Measurements from ENCODE around the gene HAL. TPM values are rescaled to one million over a fixed set of nuclear protein-coding genes. Genes with fewer than 3 reads are reported as not detected.

The HAL gene
- total and polyA plus RNA-seq, 2 of the 13 experiments (the other 11 are each of a cell fraction or from before 2014, with no cell fraction given), result 0.89 to 37.8 TPM

DNA sequence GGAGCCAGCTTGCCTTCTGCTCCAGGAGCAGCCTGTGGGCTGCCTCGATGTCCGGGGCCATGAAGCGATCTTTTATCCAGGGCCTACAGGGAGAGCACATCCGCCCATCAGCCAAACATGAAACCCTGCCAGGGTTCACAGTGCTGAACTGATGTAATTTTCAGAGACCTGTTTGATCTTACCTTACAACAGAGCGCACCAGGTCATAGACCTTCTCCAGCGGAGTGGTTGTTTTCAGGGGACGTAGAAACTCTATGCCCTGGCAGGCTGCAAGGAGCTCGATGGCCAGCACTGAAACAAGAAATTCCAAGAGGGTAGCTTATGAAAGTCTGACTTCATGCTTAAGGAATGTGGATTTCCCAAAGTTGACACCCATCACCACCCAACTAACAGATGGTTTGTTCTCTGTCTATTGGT, 19.7 kb downstream of the HAL start (continued):
- no peak for TF ChIP-seq CBX2 (IDR thresholded peaks at IDR 0.05; ENCODE audit: low read depth, low read length)
- TF ChIP-seq CBX2 (CRISPR knock-in tag; IDR thresholded peaks at IDR 0.05; ENCODE audit: low read depth), result no peak
- TF ChIP-seq GABPB1 (CRISPR knock-in tag; IDR thresholded peaks at IDR 0.05), result peak; percentile 35; the same call in 1 of the 2 replicates
- no peak for TF ChIP-seq ZNF552 (CRISPR knock-in tag; IDR thresholded peaks at IDR 0.05; ENCODE audit: borderline replicate concordance)
- TF ChIP-seq ZNF12 (CRISPR knock-in tag; IDR thresholded peaks at IDR 0.05), result peak; percentile 51; the same call in 1 of the 2 replicates
- peak; percentile 48; the same call in 1 of the 2 replicates for TF ChIP-seq ZNF292 (CRISPR knock-in tag; IDR thresholded peaks at IDR 0.05; ENCODE audit: borderline replicate concordance, low read depth)
- peak; percentile 60 for TF ChIP-seq MEF2D (CRISPR knock-in tag; IDR thresholded peaks at IDR 0.05)
- TF ChIP-seq, protein P1, sequence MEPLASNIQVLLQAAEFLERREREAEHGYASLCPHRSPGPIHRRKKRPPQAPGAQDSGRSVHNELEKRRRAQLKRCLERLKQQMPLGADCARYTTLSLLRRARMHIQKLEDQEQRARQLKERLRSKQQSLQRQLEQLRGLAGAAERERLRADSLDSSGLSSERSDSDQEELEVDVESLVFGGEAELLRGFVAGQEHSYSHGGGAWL (CRISPR knock-in tag; IDR thresholded peaks at IDR 0.05), result no peak
- TF ChIP-seq KLF16 (CRISPR knock-in tag; IDR thresholded peaks at IDR 0.05), result peak in 1 of 2 experiments; percentile 17; a peak in 1 of 4 replicates
- TF ChIP-seq, protein P2, sequence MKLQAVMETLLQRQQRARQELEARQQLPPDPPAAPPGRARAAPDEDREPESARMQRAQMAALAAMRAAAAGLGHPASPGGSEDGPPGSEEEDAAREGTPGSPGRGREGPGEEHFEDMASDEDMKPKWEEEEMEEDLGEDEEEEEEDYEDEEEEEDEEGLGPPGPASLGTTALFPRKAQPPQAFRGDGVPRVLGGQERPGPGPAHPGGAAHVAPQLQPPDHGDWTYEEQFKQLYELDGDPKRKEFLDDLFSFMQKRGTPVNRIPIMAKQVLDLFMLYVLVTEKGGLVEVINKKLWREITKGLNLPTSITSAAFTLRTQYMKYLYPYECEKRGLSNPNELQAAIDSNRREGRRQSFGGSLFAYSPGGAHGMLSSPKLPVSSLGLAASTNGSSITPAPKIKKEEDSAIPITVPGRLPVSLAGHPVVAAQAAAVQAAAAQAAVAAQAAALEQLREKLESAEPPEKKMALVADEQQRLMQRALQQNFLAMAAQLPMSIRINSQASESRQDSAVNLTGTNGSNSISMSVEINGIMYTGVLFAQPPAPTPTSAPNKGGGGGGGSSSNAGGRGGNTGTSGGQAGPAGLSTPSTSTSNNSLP (IDR thresholded peaks at IDR 0.05; ENCODE audit: low read depth, low read length), result peak; percentile 50; the same call in 1 of the 2 replicates
- TF ChIP-seq, protein P3, sequence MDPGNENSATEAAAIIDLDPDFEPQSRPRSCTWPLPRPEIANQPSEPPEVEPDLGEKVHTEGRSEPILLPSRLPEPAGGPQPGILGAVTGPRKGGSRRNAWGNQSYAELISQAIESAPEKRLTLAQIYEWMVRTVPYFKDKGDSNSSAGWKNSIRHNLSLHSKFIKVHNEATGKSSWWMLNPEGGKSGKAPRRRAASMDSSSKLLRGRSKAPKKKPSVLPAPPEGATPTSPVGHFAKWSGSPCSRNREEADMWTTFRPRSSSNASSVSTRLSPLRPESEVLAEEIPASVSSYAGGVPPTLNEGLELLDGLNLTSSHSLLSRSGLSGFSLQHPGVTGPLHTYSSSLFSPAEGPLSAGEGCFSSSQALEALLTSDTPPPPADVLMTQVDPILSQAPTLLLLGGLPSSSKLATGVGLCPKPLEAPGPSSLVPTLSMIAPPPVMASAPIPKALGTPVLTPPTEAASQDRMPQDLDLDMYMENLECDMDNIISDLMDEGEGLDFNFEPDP (CRISPR knock-in tag; conservative IDR thresholded peaks at IDR 0.05), result no peak
- peak; percentile 60 for TF ChIP-seq ZNF264 (CRISPR knock-in tag; IDR thresholded peaks at IDR 0.05)
- TF ChIP-seq, protein P4, sequence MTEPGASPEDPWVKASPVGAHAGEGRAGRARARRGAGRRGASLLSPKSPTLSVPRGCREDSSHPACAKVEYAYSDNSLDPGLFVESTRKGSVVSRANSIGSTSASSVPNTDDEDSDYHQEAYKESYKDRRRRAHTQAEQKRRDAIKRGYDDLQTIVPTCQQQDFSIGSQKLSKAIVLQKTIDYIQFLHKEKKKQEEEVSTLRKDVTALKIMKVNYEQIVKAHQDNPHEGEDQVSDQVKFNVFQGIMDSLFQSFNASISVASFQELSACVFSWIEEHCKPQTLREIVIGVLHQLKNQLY (CRISPR knock-in tag; IDR thresholded peaks at IDR 0.05), result no peak
- TF ChIP-seq, protein P5, sequence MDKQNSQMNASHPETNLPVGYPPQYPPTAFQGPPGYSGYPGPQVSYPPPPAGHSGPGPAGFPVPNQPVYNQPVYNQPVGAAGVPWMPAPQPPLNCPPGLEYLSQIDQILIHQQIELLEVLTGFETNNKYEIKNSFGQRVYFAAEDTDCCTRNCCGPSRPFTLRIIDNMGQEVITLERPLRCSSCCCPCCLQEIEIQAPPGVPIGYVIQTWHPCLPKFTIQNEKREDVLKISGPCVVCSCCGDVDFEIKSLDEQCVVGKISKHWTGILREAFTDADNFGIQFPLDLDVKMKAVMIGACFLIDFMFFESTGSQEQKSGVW (CRISPR knock-in tag; IDR thresholded peaks at IDR 0.05; ENCODE audit: borderline replicate concordance), result no peak
- peak; percentile 56; the same call in 1 of the 2 replicates for TF ChIP-seq ZMYM3 (CRISPR knock-in tag; IDR thresholded peaks at IDR 0.05)
- TF ChIP-seq, protein P6, sequence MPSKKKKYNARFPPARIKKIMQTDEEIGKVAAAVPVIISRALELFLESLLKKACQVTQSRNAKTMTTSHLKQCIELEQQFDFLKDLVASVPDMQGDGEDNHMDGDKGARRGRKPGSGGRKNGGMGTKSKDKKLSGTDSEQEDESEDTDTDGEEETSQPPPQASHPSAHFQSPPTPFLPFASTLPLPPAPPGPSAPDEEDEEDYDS (CRISPR knock-in tag; IDR thresholded peaks at IDR 0.05), result peak; percentile 55; the same call in 1 of the 2 replicates
- peak; percentile 47; the same call in 1 of the 2 replicates for TF ChIP-seq CBX5 (CRISPR knock-in tag; IDR thresholded peaks at IDR 0.05; ENCODE audit: borderline replicate concordance)
- peak; percentile 72 for TF ChIP-seq NR2F2 (IDR thresholded peaks at IDR 0.05; ENCODE audit: borderline replicate concordance, low read depth)
- TF ChIP-seq GZF1 (CRISPR knock-in tag; IDR thresholded peaks at IDR 0.05), result no peak
- TF ChIP-seq ZNF431 (CRISPR knock-in tag; IDR thresholded peaks at IDR 0.05; ENCODE audit: borderline replicate concordance, low read depth), result no peak
- TF ChIP-seq EP300 (IDR thresholded peaks at IDR 0.05; ENCODE audit: low read depth in 2 of 2, low read length in 2 of 2), result peak; percentile 27 to 88; a peak in 2 of 4 replicates
- TF ChIP-seq EP300 (CRISPR knock-in tag; IDR thresholded peaks at IDR 0.05; ENCODE audit: borderline replicate concordance), result 0 out of 2 replicates have a peak, but pooled peaks have one; percentile 40
- TF ChIP-seq, protein P7, sequence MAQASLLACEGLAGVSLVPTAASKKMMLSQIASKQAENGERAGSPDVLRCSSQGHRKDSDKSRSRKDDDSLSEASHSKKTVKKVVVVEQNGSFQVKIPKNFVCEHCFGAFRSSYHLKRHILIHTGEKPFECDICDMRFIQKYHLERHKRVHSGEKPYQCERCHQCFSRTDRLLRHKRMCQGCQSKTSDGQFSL (CRISPR knock-in tag; IDR thresholded peaks at IDR 0.05), result no peak
- TF ChIP-seq, protein P8, sequence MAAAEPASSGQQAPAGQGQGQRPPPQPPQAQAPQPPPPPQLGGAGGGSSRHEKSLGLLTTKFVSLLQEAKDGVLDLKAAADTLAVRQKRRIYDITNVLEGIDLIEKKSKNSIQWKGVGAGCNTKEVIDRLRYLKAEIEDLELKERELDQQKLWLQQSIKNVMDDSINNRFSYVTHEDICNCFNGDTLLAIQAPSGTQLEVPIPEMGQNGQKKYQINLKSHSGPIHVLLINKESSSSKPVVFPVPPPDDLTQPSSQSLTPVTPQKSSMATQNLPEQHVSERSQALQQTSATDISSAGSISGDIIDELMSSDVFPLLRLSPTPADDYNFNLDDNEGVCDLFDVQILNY (CRISPR knock-in tag; conservative IDR thresholded peaks at IDR 0.05), result no peak
